HG02973 (cell line): Measurements from ENCODE around the gene TADA2A.
"Not testable (repeated sequence)": the region's sequence is repeated elsewhere in the genome, so short reads cannot be mapped to it uniquely, and the experiment has no call there.

Experiments
- ATAC-seq: cut with Tn5 transposase; IDR thresholded peaks from one replicate; pipeline ENCODE4 v1.9.1; 2021; ENCODE audit warnings: moderate library complexity; ENCODE audit not compliant: unreplicated experiment

Gene TADA2A

DNA sequence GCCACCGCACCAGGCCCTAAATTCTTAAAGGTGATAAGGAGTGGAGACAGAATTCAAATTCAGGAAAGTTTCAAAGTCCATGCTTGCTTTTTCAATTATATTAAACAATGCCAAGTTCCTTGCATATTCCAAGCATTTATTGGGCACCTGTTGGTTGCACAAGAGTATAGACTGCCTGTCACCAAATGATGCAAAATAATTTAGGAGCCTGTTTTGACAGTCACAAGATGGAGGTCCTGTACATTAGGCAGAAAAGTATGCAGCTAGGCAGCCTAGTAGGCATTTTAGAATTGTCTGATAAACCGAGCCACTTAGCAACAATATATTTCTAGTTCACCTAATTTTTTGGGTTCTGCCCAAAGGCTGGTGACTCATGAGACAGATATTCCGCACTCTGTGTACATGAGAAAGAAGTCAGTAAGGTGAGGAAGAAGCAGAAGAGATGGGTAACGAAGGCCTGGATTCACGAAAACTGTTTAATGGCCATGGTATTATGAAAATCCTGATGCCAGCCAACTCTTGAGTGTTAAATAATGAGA is 7.4 kb upstream of the TADA2A start:
- ATAC-seq = no peak

DNA sequence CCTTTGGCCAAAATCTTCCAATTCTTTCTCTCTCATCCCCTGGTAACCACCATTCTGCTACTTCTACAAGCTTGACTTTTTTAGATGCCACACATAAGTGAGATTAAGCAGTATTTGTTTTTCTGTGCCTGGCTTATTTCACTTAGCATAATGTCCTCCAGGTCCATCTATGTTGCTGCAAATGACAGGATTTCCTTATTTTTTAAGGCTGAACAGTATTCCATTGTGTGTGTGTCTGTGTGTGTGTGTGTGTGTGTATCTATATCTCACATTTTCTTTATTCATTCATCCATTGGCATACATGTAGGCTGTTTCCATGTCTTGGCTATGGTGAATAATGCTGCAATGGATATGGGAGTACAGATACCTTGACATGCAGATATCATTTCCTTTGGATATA is 6.2 kb upstream of the TADA2A start:
- ATAC-seq = no peak

DNA sequence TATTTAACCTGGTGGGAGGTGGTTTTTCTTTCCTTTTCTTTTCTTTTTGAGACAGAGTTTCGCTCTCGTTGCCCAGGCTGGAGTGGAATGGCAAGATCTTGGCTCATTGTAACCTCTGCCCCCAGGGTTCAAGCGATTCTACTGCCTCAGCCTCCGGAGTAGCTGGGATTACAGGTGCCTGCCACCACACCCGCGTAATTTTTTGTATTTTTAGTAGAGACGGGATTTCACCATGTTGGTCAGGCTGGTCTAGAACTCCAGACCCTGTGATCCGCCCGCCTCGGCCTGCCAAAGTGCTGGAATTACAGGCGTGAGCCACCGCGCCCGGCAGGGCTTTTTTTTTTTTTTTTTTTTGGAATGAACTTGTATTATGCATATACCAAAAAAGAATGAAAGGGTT is 1.2 kb upstream of the TADA2A start:
- not testable (repeated sequence) for ATAC-seq

DNA sequence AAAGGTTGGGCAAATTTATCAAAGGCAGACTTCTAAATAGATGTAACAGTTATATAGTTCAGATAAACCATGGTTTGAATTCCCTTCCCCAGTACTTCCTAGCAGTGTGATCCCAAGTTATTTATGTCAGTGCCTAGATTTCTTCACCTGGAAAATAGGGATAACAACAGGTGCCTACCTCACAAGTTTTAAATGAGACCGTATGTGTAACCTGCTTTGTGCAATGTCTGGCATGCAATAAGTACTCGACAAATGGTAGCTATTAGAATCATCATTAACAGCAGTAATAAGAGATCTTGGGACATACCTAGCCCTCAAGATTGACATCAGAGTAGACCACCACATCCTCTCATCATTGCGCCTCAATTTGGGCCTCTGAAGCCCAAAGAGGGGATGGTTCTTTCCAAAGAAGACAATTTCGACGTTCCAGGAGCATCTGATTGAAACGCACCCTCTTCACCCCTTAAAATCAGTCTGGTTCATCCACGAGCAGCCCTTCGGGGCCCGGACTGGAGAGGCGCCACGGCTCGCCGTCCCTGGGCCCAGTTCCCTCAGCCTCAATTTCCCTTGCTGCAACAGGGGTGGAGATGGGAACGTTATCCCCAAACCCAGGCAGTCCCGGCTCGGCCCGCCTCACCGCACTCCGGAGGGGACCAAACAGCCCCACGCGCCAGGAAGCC is 591 bp upstream of the TADA2A start:
- ATAC-seq = peak; percentile 29

DNA sequence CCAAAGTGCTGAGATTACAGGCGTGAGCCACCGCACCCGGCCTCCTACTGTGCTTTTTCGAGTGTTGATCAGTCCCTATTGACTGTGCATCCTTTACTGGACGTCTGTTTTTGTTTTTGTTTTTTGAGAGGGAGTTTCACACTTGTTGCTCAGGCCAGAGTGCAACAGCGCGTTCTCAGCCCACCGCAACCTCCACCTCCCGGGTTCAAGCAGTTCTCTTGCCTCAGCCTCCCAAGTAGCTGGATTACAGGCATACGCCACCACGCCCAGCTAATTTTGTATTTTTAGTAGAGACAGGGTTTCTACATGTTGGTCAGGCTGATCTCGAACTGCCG is 1.4 kb downstream of the TADA2A start:
- not testable (repeated sequence) for ATAC-seq

DNA sequence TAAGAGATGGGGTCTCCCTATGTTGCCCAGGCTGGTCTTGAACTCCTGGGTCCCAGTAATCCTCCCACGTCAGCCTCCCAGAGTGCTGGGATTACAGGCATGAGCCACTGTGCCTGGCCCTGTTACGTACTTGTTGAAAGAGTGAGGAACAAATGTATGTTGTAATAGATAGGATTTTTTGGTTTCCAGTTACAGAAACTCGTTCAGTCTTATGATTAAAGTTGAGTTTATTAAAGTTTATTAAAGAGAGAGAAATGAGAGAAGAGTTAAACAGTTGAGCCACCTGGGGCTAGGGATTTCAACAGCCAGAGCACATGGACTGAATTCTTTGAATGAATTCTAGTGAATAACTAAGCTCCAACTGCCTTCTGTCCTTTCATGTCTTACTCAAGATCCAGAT is 3.7 kb downstream of the TADA2A start:
- no peak for ATAC-seq

DNA sequence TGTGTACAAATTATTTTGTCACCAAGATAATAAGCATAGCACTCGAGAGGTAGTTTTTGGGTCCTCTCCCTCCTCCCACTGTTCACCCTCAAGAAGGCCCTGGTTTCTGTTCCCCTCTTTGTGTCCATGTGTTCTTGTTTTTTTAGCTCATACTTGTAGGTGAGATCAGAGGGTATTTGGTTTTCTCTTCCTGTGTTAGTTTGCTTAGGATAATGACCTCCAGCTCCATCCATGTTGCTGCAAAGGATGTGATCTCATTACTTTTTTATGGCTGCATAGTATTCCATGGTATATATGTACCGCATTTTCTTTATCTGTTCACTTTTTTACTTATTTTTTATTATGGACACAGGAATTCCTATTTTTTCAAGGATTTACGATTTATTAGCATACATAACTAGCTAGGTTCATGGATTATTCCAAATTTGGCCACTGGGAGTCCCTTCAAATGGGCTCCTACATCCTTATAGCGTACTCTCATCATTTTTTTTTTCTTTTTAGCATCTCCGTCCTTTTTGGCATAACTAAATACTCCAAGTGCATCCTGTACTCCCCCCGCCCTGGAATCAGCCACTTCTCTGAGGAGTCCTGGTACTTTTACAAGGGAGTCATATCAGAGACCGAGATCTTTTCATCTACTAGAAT is 7.3 kb downstream of the TADA2A start:
- ATAC-seq = no peak

DNA sequence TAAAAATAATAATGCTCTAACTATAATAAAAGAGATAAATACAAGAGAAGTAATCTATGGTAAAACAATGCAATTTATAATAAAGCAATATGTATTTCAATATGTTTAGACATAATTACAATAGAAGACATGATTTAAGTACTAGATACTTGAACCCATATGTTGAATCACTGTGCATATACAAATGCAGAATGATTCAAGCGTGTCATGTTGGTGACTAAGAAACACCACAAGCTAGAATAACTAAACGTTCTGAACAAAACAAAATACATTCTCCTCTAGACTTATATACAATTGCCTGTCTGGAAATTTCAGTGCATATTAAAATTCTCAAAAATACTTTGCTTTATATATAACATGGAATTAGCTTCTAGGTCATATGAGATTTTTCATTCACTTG is 11.2 kb downstream of the TADA2A start:
- ATAC-seq = no peak

DNA sequence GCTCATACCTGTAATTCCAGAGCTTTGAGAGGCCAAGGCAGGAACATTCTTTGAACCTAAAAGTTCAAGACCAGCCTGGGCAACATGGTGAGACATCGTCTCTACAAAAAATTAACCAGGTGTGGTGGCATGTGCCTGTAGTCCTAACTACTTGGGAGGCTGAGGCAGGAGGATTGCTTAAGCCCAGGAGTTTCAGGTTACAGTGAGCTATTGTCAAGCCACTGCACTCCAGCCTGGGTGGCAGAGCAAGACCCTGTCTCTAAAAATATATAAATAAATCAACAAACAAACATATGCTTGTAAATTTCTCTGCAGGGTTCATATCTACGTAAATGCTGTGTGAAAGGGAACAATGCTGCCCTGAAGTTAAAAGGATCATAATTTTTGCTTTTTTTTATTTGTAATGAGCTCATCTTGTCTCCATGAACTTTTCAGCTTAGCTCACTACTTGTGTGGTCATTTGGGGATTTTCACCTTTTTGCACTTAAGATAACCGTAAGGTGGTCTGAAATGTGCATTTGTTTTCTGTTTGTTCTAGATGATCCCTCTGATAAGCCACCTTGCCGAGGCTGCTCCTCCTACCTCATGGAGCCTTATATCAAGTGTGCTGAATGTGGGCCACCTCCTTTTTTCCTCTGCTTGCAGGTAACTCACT is 16.4 kb downstream of the TADA2A start:
- ATAC-seq = no peak

DNA sequence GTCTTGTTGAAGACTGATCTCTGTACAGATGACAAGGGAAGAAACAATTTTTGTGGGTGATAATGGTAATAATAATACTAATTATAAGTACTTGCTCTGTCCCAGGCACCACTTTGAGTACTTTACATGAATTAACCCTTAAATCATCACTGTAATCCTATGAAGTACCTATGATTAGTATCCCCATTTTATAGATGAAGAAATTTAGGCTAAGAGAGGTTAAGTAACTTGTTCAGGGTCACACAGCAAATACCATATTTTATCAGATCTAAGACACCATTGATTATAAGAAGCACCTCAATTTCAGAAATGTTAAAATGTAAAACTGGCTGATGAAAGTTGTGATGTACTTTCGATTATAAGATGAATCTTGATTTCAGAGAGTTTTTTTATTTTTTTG is 18.6 kb downstream of the TADA2A start:
- ATAC-seq = no peak

DNA sequence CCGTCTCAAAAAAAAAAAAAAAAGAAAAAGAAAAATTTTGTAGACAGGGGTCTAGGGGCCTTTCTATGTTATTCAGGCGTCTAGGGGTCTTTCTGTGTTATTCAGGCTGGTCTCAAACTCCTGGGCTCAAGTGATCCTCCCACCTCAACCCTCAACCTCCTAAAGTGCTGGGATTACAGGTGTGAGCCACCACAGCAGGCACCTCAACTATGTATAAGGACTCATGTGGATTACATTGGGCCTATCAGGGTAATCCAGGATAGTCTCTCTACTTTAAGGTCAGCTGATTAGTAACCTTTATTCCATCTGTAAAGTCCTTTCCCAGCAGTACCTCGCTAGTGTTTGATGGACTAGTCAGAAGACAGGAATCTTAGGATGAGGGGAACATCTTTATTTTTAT is 22.4 kb downstream of the TADA2A start:
- ATAC-seq = no peak

DNA sequence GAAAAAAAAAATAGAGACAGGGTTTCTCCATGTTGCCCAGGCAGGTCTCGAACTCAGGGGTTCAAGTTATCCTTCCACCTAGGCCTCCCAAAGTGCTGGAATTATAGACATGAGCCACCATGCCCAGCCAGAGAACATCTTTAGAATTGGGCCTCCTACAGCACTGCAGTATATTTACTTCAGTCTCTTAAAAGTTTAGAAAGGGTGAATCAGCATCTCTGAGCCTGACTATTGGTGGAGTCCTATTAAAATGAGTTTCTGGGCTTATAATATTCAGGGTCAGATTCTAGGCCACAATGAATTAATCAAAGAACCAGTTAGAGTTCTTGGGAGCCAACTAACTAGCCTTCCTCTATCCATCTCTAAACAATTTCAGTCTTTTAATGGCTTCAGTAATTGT is 22.8 kb downstream of the TADA2A start:
- no peak for ATAC-seq

DNA sequence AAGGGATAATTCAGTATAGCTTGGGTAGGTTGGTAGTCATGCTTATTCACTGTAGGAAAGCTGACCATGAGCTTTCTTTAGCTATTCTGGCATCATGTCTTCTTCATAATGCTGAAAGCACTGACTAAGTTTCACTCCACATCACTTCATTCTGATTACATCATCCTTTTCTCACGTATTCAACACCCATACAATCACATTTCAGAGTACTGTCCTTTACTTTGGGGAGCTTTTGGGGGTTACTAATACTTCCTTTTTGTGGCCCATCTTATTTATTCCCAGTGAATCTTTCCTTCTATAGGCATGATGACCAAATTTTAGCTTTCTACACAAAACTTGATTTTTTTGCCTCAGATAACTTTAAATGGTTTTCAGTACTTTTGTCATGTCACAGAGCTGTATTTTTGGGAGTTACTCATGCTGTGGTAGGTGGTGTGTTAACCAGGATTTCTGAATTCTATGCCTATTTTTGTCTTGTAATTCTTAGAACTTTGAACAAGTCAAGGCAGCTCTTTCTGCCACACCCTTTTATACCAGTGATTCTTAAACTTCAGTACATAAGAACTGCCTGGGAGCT is 23.5 kb downstream of the TADA2A start:
- no peak for ATAC-seq

DNA sequence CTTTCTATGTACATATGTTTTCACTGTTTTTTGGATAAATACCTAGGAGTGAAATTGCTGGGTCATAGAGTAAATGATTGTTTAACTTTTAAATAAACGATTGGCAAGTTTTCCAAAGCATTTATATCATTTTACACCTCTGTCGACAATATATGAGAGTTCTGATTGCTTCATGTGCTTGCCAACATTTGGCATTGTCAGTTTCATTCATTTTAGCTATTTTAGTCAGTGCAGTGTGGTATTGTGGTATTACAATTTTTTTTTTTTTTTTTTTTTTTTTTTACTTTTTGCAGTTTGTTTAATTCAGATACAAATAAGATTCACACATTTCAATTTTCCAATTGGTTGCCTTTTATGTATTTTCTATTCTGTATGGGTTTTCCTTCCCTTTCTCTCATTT is 26.0 kb downstream of the TADA2A start:
- no peak for ATAC-seq

DNA sequence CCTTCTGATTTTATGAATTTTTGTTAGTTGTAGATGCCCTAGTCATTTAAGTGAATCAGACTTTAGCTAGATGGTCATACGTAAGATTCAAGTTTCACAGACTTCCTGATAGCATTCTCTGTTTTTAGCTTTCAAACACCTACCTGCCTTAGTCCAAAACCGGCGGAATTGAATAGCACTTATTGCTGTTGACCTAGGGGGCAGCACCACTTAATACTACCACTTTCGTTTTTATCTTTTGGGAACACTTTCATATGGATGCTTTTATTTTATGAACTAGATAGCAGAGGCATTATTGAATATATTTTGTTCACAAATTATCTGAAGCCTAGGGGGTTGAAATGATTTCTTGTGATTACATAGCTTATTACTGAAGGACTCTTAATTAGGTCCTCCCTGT is 31.5 kb downstream of the TADA2A start:
- ATAC-seq = no peak

DNA sequence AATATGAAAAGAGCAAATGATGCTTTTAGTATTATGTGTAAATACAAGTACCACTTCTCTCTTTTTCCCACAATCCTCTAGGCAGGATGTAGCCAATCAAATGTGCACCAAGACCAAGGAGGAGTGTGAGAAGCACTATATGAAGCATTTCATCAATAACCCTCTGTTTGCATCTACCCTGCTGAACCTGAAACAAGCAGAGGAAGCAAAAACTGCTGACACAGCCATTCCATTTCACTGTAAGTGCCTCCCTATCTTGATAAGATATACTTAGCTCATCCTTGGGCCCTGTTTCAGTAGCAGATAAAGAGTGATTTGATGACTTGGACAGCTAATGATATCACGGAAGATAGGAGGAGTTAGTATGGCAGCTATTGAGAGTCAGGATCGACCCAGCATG is 33.7 kb downstream of the TADA2A start:
- no peak for ATAC-seq

DNA sequence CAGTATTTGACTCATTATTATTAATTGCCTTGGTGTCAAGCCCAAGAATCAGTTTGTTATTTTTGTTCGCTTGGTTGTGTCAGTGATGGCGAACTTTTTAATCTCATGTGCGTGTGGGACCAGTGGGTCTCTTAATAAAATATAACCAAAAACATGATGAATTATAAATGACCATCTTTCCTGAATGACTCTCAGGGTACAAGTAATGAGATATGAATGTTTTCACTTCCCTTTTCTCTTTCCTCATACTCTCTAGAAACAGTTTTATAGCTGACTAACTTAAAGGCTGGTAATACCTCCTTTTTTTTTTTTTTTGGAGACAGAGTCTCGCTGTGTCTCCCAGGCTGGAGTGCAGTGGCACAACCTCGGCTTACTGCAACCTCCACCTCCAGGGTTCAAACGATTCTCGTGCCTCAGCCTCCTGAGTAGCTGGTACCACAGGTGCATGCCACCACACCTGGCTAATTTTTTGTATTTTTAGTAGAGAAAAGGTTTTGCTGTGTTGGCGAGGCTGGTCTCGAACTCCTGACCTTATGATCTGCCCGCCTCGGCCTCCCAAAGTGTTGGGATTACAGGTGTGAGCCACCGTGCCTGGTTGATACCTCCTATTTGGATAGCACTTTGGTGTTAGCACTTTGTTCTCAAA is 34.8 kb downstream of the TADA2A start:
- not testable (repeated sequence) for ATAC-seq

DNA sequence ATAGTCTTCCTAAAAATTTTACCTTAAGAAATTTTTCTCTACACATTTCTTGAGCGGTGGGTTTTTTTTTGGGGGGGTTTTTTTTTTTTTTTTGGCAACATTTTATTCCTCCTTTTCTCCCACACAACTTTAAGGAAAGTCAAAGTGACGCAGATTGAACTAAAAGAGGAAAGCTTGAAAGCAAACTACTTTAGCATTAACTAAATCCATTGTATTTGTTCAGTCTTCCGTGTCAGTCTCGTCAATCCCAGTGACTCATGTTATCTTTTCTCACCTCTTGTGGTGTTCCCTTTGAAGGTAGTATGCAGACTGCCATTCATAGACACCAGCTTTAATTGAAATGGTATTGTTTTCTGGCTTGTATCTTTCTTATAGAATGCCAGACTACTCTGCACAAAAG is 39.3 kb downstream of the TADA2A start:
- no peak for ATAC-seq

DNA sequence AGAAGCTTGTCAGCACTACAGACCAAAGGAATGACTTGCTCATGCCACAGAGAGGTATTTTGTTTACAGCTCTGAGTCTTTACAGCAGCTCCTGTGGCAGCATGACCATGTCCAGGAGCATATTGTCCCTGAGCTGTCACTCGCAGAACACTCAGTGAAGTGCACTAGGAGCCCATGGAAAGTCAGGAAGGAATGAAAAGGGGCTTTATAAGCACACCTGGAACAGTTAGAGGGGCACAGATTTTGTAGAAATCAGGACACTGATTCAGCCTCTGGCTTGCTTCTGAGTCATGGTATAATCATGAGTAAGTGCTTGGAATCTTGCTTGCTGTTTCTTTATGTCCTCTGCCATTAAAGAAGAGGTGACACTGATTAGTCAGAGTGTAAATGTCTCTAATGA is 41.0 kb downstream of the TADA2A start:
- no peak for ATAC-seq

DNA sequence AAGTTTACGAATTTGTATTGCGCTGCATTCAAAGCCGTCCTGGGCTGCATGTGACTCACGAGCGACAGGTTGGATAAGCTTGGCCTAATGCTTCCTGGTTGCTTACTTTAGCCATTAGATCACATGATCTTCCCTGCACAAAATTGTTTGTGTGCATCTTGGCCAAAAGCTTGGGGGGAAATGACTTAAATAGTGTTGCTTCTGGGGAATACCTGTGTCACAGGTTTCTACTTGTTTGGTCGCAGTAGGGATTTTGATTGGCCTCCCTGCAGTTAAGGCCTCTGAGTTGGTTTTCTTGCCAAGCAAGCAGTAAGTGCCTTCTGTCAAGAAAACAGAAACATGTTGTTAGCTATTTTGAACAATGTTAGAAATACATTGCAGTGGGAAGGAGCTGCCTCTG is 43.4 kb downstream of the TADA2A start:
- no peak for ATAC-seq

DNA sequence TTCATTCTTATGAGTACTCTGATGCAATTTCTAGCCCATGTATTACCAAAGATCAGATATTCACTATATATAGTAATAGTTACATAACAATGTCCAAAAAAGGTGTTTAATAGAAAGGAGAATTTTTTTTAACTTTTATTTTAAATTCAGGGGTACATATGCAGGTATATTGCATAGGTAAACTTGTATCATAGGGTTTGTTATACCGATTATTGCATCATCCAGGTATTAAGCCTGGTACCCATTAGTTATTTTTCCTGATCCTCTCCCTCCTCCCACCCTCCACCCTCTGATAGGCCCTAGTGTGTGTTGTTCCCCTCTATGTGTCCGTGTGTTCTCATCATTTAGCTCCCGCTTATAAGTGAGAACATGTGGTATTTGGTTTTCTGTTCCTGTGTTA is 51.1 kb downstream of the TADA2A start:
- ATAC-seq = not testable (repeated sequence)
